Panc1 (cell line): Measurements from ENCODE around the gene EFCAB9. TPM values are rescaled to one million over a fixed set of nuclear protein-coding genes. Genes with fewer than 3 reads are reported as not detected.

ENCODE experiments used
- ATAC-seq: fragments of 200-7000 bp; cut with Tn5 transposase; 2 replicates; pipeline ENCODE4 v1.9.1; 2020; ENCODE audit warnings: mild to moderate bottlenecking, moderate library complexity
- BruUV-seq: library from RNA; stranded (reverse); fragments of 400-500 nt; replicated peaks from 2 replicates; lab custom pipeline; 2021; lab: Mats Ljungman, UMichigan
- CTCF ChIA-PET: fragments of 300-600 bp; sonication (Branson Sonifier 250); formaldehyde crosslinking; loops from one replicate; lab custom pipeline; 2022; ENCODE audit warnings: antibody characterized with exemption; lab: Charles Lee
- POLR2A ChIA-PET: fragments of 300-600 bp; sonication (Branson Sonifier 250); formaldehyde crosslinking; loops from one replicate; lab custom pipeline; 2022; ENCODE audit warnings: antibody characterized with exemption; lab: Charles Lee
- DNase-seq: peaks from one replicate; pipeline ENCODE4 v3.0.0-alpha.2; 2010; ENCODE audit warnings: low read depth, low spot score
- H3K27ac ChIP-seq: 2 replicates; pipeline ENCODE4 v1.5.1; 2011; ENCODE audit warnings: mild to moderate bottlenecking, low read length, inconsistent platforms
- H3K27me3 ChIP-seq: fragments of 200-500 bp; sonication (Bioruptor generic); 2 replicates; pipeline ENCODE4 v1.6.0; 2014; ENCODE audit warnings: low read length, inconsistent platforms; ENCODE audit not compliant: control insufficient read depth, insufficient read depth
- H3K36me3 ChIP-seq: fragments of 200-500 bp; sonication (Bioruptor generic); 2 replicates; pipeline ENCODE4 v1.5.1; 2014; ENCODE audit warnings: inconsistent platforms, mild to moderate bottlenecking, low read length, moderate library complexity; ENCODE audit not compliant: control insufficient read depth, insufficient read depth
- H3K4me1 ChIP-seq: 2 replicates; pipeline ENCODE4 v1.5.1; 2011; ENCODE audit warnings: inconsistent platforms, mild to moderate bottlenecking, low read length, moderate library complexity; ENCODE audit not compliant: control insufficient read depth, insufficient read depth
- H3K4me3 ChIP-seq, 2 experiments: 2 replicates each; pipeline ENCODE4 v1.5.1; 2011 to 2012; ENCODE audit warnings: low read depth in 2 of 2, low read length in 2 of 2, mild to moderate bottlenecking in 2 of 2, inconsistent platforms in 1 of 2, moderate library complexity in 1 of 2
- H3K9me3 ChIP-seq: fragments of 200-500 bp; sonication (Bioruptor generic); 2 replicates; pipeline ENCODE4 v1.5.1; 2014; ENCODE audit warnings: low read depth, mild to moderate bottlenecking, inconsistent platforms, low read length, moderate library complexity; ENCODE audit not compliant: control insufficient read depth, insufficient read depth
- POLR2AphosphoS5 ChIP-seq: IDR thresholded peaks from 2 replicates; pipeline ENCODE4 v1.6.1; 2012; ENCODE audit warnings: mild to moderate bottlenecking, low read depth, low read length, moderate library complexity
- SIN3A ChIP-seq: IDR thresholded peaks from 2 replicates; pipeline ENCODE4 v1.6.1; 2012; ENCODE audit warnings: low read depth, mild to moderate bottlenecking, low read length, moderate library complexity, borderline replicate concordance; ENCODE audit not compliant: insufficient read depth
- TCF7L2 ChIP-seq: IDR thresholded peaks from 2 replicates; pipeline ENCODE4 v1.6.1; 2011; ENCODE audit warnings: mild to moderate bottlenecking, low read depth, low read length, inconsistent platforms
- in situ Hi-C: cut with HindIII; loops from 2 replicates; pipeline ENCODE4 v1.10.0; 2016; ENCODE audit warnings: low sequenced_read_pairs, low pct_unique_long_range_greater_than_20kb
- intact Hi-C: fragments of 100-400 bp; cut with micrococcal nuclease; formaldehyde crosslinking; loops from one replicate; pipeline ENCODE4 v1.10.0; 2022; ENCODE audit not compliant: unreplicated experiment
- total RNA-seq: library from RNA; stranded (reverse); gene quantifications from one replicate; pipeline ENCODE4 v1.2.1, GENCODE V29; 2021; ENCODE audit not compliant: unreplicated experiment
- TF ChIP-seq, protein P1 (sequence below): fragments of 450-650 bp; IDR thresholded peaks from 2 replicates; pipeline ENCODE4 v1.5.1; 2017; ENCODE audit warnings: mild to moderate bottlenecking
- TF ChIP-seq, protein P2 (sequence below), 2 experiments: IDR thresholded peaks; 2 replicates each; pipeline ENCODE4 v1.6.1; 2011 to 2012; ENCODE audit warnings: low read depth in 2 of 2, control low read depth in 1 of 2, low read length in 1 of 2, mild to moderate bottlenecking in 1 of 2, moderate library complexity in 1 of 2; ENCODE audit not compliant: insufficient read depth in 1 of 2

The EFCAB9 gene
- total RNA-seq, 1 experiment from 2014 or later: not detected

DNA sequence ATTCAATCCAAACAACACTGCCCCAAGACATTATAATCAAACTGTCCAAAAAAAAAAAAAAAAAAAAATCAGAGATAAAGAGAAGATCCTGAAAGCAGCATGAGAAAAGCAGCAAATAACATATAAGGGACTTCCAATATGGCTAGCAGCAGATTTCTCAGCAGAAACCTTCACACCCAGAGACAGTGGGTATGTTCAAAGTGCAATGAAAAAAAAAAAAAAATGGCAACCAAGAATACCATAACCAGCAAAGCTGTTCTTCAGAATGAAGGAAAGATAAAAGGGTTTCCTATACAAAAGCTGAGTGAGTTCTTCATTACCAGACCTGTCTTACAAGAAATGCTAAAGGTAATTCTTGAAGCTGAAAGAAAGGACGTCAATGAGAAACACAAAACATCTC lies 57.4 kb downstream of the EFCAB9 start:
- H3K9me3 ChIP-seq: no peaks in the 10 kb centered on the region
- ChIA-PET POLR2A (interaction anchor here (0.6 kb wide), 1 partner anchor 47 kb away, joined by 7 read pairs; no protein-coding TSS in a partner anchor), CTCF (interaction anchor here (0.6 to 0.7 kb wide), 3 partner anchors 18 to 600 kb away, joined by 4 to 8 read pairs (median 6); no protein-coding TSS in a partner anchor)
- no peaks in the 10 kb centered on the region for H3K27me3 ChIP-seq
- intact Hi-C loops (no loop called here), in situ Hi-C loops (no loop called here)
- H3K4me1 ChIP-seq: no peaks in the 10 kb centered on the region
- H3K36me3 ChIP-seq: no peaks in the 10 kb centered on the region
- ATAC-seq (no peak), DNase-seq (no peak)
- BruUV-seq: no TSS peak
- no peak overlapping the region for H3K4me3 ChIP-seq
- TF ChIP-seq, protein P1, sequence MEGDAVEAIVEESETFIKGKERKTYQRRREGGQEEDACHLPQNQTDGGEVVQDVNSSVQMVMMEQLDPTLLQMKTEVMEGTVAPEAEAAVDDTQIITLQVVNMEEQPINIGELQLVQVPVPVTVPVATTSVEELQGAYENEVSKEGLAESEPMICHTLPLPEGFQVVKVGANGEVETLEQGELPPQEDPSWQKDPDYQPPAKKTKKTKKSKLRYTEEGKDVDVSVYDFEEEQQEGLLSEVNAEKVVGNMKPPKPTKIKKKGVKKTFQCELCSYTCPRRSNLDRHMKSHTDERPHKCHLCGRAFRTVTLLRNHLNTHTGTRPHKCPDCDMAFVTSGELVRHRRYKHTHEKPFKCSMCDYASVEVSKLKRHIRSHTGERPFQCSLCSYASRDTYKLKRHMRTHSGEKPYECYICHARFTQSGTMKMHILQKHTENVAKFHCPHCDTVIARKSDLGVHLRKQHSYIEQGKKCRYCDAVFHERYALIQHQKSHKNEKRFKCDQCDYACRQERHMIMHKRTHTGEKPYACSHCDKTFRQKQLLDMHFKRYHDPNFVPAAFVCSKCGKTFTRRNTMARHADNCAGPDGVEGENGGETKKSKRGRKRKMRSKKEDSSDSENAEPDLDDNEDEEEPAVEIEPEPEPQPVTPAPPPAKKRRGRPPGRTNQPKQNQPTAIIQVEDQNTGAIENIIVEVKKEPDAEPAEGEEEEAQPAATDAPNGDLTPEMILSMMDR: no peak
- TF ChIP-seq POLR2AphosphoS5 (no peak), SIN3A (no peak), TCF7L2 (no peak)
- TF ChIP-seq, protein P2, sequence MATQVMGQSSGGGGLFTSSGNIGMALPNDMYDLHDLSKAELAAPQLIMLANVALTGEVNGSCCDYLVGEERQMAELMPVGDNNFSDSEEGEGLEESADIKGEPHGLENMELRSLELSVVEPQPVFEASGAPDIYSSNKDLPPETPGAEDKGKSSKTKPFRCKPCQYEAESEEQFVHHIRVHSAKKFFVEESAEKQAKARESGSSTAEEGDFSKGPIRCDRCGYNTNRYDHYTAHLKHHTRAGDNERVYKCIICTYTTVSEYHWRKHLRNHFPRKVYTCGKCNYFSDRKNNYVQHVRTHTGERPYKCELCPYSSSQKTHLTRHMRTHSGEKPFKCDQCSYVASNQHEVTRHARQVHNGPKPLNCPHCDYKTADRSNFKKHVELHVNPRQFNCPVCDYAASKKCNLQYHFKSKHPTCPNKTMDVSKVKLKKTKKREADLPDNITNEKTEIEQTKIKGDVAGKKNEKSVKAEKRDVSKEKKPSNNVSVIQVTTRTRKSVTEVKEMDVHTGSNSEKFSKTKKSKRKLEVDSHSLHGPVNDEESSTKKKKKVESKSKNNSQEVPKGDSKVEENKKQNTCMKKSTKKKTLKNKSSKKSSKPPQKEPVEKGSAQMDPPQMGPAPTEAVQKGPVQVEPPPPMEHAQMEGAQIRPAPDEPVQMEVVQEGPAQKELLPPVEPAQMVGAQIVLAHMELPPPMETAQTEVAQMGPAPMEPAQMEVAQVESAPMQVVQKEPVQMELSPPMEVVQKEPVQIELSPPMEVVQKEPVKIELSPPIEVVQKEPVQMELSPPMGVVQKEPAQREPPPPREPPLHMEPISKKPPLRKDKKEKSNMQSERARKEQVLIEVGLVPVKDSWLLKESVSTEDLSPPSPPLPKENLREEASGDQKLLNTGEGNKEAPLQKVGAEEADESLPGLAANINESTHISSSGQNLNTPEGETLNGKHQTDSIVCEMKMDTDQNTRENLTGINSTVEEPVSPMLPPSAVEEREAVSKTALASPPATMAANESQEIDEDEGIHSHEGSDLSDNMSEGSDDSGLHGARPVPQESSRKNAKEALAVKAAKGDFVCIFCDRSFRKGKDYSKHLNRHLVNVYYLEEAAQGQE (IDR thresholded peaks at IDR 0.05; ENCODE audit: insufficient read depth in 1 of 2, low read depth in 2 of 2, low read length in 1 of 2): no peak
- no peak overlapping the region for H3K27ac ChIP-seq

DNA sequence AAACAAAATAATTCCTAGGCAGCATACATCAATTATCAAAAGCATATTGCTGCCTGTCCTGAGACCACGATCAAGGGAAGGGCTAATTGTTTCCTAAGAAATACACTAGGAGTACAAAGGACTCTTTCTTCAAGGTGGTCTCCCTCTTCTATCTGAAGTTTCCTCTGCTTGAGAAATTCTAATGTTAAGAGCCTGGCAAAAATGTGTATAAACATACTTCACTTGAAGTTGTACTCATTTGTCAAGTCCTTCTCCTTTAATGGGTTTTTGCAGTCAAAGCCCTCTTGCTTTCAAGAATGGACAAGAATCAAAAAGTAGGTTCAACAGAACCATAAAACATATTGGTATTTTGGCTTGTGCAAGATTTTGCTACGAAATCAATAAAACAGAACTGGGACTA lies 58.5 kb downstream of the EFCAB9 start:
- intact Hi-C loops (no loop called here), in situ Hi-C loops (no loop called here)
- BruUV-seq: no TSS peak
- no peaks in the 10 kb centered on the region for H3K4me1 ChIP-seq
- no peaks in the 10 kb centered on the region for H3K9me3 ChIP-seq
- ATAC-seq (no peak), DNase-seq (no peak)
- H3K4me3 ChIP-seq: no peak overlapping the region
- no peaks in the 10 kb centered on the region for H3K36me3 ChIP-seq
- no peaks in the 10 kb centered on the region for H3K27me3 ChIP-seq
- TF ChIP-seq, protein P2 (IDR thresholded peaks at IDR 0.05; ENCODE audit: insufficient read depth in 1 of 2, low read depth in 2 of 2, low read length in 1 of 2): no peak
- TF ChIP-seq TCF7L2 (no peak), SIN3A (no peak), POLR2AphosphoS5 (no peak)
- TF ChIP-seq, protein P1: no peak
- POLR2A ChIA-PET: interaction anchor here (0.6 kb wide), 1 partner anchor 31 kb away, joined by 3 read pairs; the partner anchor contains the start of gene UBTD2
- CTCF ChIA-PET: no interaction called here
- no peak overlapping the region for H3K27ac ChIP-seq
